ENCODE results near the gene UBALD2. TPM values are rescaled to one million over a fixed set of nuclear protein-coding genes. Genes with fewer than 3 reads are reported as not detected.
A peak's percentile ranks its signal among the peaks of the same experiment; 100 is the strongest.

The UBALD2 gene
- total RNA-seq, 1 experiment from 2014 or later, result 87.9 TPM

DNA sequence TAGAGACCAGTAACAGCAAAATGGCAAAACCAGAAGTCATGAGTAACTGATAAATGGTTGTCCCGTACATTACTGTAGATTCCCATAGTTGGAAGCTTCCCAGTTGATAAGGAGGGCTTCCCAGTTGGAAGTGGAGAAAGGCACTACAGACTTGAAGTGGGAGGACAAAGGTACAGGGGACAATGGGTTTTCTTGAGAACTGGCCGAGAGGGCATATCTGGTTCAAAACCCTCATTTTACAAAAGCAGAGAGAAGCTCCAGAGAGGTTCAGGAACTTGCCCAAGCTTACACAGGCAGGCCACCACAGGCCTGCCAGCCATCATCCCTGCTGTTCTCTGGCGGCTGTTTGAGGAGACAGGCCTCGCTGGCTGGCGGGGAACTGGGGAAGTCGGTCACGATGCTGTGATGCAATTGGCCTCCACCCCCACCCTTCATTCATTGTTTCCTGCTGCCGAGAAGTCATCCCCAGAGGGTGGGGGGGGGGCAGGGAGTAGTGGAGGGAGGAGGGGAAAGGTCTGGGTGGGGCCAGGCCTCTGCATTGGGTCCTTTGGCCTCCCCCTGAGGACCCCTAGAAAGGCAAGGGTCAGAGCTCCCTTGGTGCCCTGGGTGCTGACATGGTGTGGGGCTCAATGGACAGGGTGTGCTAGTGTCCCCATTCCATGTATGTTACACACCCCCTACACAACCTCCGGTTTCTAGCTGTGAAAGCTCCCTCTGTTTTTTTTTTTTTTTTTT, 3.0 kb downstream of the UBALD2 start:
- Mint-ChIP-seq H3K9me3 (ENCODE audit: low read depth, unreplicated experiment) (no peaks in the 10 kb centered on the region), H3K4me3 (ENCODE audit: low read depth, unreplicated experiment) (peak overlapping the region; percentile 90), H3K27me3 (ENCODE audit: unreplicated experiment) (no peaks in the 10 kb centered on the region), H3K36me3 (ENCODE audit: insufficient read depth, unreplicated experiment) (peaks cover 84% of the 10 kb centered on the region), H3K27ac (ENCODE audit: unreplicated experiment) (peak overlapping the region; percentile 31), H3K4me1 (ENCODE audit: low read depth, unreplicated experiment) (peaks cover 26% of the 10 kb centered on the region)
- TSS peak; percentile 88 for BruUV-seq (replicated peaks)
- intact Hi-C loops (cut with micrococcal nuclease; ENCODE audit: unreplicated experiment), result no loop called here
- DNase-seq, result no peak
- CTCF ChIA-PET, result interaction anchor here (0.6 to 0.7 kb wide), 3 partner anchors 16 to 399 kb away, joined by 3 to 5 read pairs (median 4); no protein-coding TSS in a partner anchor
- TF ChIP-seq, protein P1, sequence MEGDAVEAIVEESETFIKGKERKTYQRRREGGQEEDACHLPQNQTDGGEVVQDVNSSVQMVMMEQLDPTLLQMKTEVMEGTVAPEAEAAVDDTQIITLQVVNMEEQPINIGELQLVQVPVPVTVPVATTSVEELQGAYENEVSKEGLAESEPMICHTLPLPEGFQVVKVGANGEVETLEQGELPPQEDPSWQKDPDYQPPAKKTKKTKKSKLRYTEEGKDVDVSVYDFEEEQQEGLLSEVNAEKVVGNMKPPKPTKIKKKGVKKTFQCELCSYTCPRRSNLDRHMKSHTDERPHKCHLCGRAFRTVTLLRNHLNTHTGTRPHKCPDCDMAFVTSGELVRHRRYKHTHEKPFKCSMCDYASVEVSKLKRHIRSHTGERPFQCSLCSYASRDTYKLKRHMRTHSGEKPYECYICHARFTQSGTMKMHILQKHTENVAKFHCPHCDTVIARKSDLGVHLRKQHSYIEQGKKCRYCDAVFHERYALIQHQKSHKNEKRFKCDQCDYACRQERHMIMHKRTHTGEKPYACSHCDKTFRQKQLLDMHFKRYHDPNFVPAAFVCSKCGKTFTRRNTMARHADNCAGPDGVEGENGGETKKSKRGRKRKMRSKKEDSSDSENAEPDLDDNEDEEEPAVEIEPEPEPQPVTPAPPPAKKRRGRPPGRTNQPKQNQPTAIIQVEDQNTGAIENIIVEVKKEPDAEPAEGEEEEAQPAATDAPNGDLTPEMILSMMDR (IDR thresholded peaks at IDR 0.05; ENCODE audit: unreplicated experiment), result no peak

DNA sequence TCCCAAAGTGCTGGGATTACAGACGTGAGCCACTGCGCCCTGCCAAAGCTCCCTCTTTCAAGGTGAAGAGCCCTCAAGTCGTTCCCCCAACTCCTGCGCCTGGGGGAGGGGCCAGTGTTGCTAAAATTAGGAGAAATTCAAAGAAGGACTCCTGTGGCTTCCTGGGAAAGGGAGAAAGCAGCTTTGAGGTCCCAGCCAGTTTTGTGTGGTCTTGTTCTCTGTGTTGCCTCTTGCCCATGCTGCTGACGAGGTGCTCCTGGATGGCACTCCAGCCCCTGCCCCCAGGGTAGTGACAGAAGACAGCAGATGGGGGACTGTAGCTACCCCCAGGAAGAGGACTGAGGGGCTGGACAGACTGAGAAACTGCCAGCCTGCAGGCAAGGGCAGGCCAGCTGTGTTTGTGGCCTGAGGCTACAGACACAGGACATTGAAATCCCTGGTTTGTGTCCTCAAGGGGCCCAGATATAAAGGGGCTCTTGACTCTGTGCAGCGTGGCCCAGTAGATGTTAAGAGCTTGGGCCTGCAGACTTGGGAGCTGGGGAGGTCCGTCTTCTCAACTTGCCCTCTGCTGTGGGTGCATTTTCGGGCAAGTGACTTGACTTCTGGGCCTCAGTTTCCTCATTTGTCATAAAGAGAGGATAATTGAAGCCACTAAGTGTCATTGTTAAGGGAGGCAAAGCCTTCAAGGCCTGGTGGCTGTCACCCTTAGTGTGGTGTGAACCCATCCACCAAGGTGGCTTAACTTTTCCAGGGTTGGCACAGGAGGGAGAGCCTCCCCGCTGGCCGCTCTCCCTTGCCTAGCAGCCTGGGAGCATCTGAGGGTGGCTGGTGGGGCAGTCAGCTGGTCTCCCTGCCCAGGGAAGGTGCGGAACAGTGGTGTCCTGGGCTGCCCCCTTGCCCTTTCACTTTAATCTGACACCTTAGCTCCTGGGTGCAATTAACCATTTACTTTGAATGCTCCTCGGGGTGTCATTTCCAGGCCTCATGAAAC, 4.1 kb downstream of the UBALD2 start:
- H3K27me3 Mint-ChIP-seq (ENCODE audit: unreplicated experiment), result no peaks in the 10 kb centered on the region
- H3K9me3 Mint-ChIP-seq (ENCODE audit: low read depth, unreplicated experiment), result no peaks in the 10 kb centered on the region
- TF ChIP-seq, protein P1 (IDR thresholded peaks at IDR 0.05; ENCODE audit: unreplicated experiment), result no peak
- H3K4me3 Mint-ChIP-seq (ENCODE audit: low read depth, unreplicated experiment), result no peak overlapping the region
- CTCF ChIA-PET, result interaction anchor here (0.5 to 1.0 kb wide), 2 partner anchors 10 to 80 kb away, joined by 3 read pairs; no protein-coding TSS in a partner anchor
- peaks cover 83% of the 10 kb centered on the region for H3K36me3 Mint-ChIP-seq (ENCODE audit: insufficient read depth, unreplicated experiment)
- BruUV-seq (replicated peaks), result no TSS peak
- no peak overlapping the region for H3K27ac Mint-ChIP-seq (ENCODE audit: unreplicated experiment)
- peaks cover 14% of the 10 kb centered on the region for H3K4me1 Mint-ChIP-seq (ENCODE audit: low read depth, unreplicated experiment)
- DNase-seq, result no peak
- intact Hi-C loops (cut with micrococcal nuclease; ENCODE audit: unreplicated experiment), result no loop called here

DNA sequence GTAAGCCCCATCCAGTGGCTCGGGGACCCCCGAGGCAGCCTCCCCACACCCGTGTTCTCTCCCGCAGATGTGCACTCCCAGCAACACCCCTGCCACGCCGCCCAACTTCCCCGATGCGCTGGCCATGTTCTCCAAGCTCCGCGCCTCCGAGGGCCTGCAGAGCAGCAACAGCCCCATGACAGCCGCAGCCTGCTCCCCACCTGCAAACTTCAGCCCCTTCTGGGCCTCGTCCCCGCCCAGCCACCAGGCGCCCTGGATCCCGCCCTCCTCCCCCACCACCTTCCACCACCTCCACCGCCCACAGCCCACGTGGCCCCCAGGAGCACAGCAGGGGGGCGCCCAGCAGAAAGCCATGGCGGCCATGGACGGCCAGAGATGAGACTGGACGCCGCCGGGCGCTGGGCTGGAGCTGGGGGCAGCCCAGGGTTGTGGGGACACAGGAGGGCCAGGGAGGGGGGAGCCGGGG, 5.0 kb downstream of the UBALD2 start:
- TF ChIP-seq, protein P1 (IDR thresholded peaks at IDR 0.05; ENCODE audit: unreplicated experiment), result no peak
- H3K4me1 Mint-ChIP-seq (ENCODE audit: low read depth, unreplicated experiment), result peaks cover 9% of the 10 kb centered on the region
- H3K4me3 Mint-ChIP-seq (ENCODE audit: low read depth, unreplicated experiment), result no peak overlapping the region
- DNase-seq, result no peak
- no peaks in the 10 kb centered on the region for H3K27me3 Mint-ChIP-seq (ENCODE audit: unreplicated experiment)
- CTCF ChIA-PET, result interaction anchor here (1.0 kb wide), 2 partner anchors 9 to 10 kb away, joined by 3 read pairs; no protein-coding TSS in a partner anchor
- no peak overlapping the region for H3K27ac Mint-ChIP-seq (ENCODE audit: unreplicated experiment)
- BruUV-seq (replicated peaks), result no TSS peak
- peaks cover 75% of the 10 kb centered on the region for H3K36me3 Mint-ChIP-seq (ENCODE audit: insufficient read depth, unreplicated experiment)
- no peaks in the 10 kb centered on the region for H3K9me3 Mint-ChIP-seq (ENCODE audit: low read depth, unreplicated experiment)
- intact Hi-C loops (cut with micrococcal nuclease; ENCODE audit: unreplicated experiment), result no loop called here

All from Calu3 (cell line).